Skeletal muscle tissue (tissue), 4 donors: ENCODE measurements around the gene C6orf163. TPM values are rescaled to one million over a fixed set of nuclear protein-coding genes. Genes with fewer than 3 reads are reported as not detected.

ENCODE experiments used
- H3K27ac ChIP-seq: one replicate; pipeline ENCODE4 v1.7.0; 2013; ENCODE audit warnings: mild to moderate bottlenecking, low read depth, low read length, inconsistent platforms
- H3K27me3 ChIP-seq, 3 donors: one replicate each; pipeline ENCODE4 v1.7.0; 2013; ENCODE audit warnings: low read length in 3 of 3; ENCODE audit not compliant: control insufficient read depth in 3 of 3, insufficient read depth in 3 of 3
- H3K36me3 ChIP-seq, 3 donors: one replicate each; pipeline ENCODE4 v1.7.0; 2013; ENCODE audit warnings: low read length in 3 of 3; ENCODE audit not compliant: control insufficient read depth in 3 of 3, insufficient read depth in 3 of 3
- H3K4me1 ChIP-seq, 3 donors: one replicate each; pipeline ENCODE4 v1.7.0; 2013; ENCODE audit warnings: low read length in 3 of 3, mild to moderate bottlenecking in 3 of 3; ENCODE audit not compliant: control insufficient read depth in 3 of 3, insufficient read depth in 3 of 3
- H3K4me3 ChIP-seq, 3 donors: one replicate each; pipeline ENCODE4 v1.7.0; 2013; ENCODE audit warnings: low read length in 3 of 3
- H3K9ac ChIP-seq, 3 donors: one replicate each; pipeline ENCODE4 v1.7.0; 2013; ENCODE audit warnings: low read length in 3 of 3, mild to moderate bottlenecking in 3 of 3, moderate library complexity in 2 of 3, low read depth in 1 of 3
- H3K9me3 ChIP-seq, 3 donors: one replicate each; pipeline ENCODE4 v1.7.0; 2013; ENCODE audit warnings: low read length in 3 of 3; ENCODE audit not compliant: control insufficient read depth in 3 of 3
- total RNA-seq: library from RNA; depleted of rRNA; stranded (reverse); fragments of >200 nt; gene quantifications from one replicate; pipeline ENCODE4 v1.2.3, GENCODE V29; 2014
- donor health status: Osteomylitis.

The C6orf163 gene
- total RNA-seq, 1 donor from 2014 or later, result 4.2 TPM

DNA sequence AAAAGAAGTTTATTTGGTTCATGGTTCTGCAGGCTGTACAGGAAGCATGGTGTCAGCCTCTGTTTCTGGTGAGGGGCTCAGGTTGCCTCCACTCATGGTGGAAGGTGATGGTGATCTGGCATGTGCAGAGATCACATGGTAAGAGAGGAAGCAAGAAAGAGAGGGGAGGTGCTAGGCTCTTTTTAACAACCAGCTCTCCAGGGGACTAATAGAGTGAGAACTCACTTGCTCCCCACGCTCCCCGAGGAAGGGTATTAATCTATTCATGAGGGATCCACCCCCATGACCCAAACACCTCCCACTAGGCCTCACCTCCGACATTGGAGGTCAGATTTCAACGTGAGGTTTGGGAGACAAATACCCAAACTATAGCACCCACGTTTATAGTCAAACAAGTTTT, 11.6 kb upstream of the C6orf163 start:
- H3K36me3 ChIP-seq, result no peaks in the 10 kb centered on the region
- no peak overlapping the region for H3K4me3 ChIP-seq
- H3K9me3 ChIP-seq, result no peaks in the 10 kb centered on the region
- no peak overlapping the region for H3K9ac ChIP-seq
- H3K4me1 ChIP-seq, result peaks cover 0 to 6% (median 0%) of the 10 kb centered on the region in 3 donors
- no peak overlapping the region for H3K27ac ChIP-seq
- no peaks in the 10 kb centered on the region for H3K27me3 ChIP-seq

DNA sequence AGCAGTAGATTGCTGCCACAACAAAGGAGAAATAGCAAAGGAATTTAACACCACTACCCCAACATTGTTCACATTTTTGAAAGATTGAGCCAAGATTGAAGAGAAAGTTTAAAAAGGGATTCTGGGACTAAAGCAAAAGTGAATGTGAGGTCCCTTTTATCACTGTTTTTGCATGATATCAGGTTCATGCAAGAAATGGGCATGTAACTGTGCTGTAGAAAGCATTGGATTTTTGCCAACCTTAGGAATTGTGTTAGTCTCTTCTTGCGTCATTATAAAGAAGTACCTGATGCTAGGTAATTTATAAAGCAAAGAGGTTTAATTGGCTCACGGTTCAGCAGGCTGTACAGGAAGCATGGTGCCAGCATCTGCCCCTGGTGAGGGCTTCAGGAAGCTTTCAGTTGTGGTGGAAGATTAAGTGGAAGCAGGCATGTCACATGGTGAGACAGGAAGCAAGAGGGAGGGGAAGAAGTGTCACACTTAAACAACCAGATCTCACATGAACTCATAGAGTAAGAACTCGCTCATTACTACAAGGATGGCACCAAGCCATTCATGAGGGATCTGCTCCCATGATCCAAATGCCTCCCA, 10.9 kb upstream of the C6orf163 start:
- no peaks in the 10 kb centered on the region for H3K9me3 ChIP-seq
- H3K4me3 ChIP-seq, result no peak overlapping the region
- H3K4me1 ChIP-seq, result peaks cover 0 to 6% (median 0%) of the 10 kb centered on the region in 3 donors
- H3K9ac ChIP-seq, result no peak overlapping the region
- no peaks in the 10 kb centered on the region for H3K36me3 ChIP-seq
- H3K27ac ChIP-seq, result no peak overlapping the region
- no peaks in the 10 kb centered on the region for H3K27me3 ChIP-seq

DNA sequence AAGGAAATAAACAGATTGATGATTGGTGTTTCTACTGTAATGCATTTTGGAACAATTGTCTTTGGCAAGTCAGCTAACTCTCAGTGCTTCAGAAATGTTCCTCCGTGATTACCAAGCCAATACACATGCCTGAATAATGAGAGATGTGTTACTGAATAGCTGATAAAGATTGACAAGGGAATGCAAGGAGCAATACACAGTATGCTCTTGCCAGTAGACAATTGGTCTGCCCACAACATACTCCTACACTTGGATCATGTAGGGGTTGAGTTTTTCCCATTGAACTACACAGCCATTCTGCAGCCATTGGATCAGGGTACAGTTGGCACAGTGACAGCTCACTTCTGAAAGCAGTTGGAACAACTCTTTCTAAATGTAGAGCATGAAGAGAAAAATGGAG, 9.9 kb upstream of the C6orf163 start:
- Histone ChIP-seq H3K27ac (no peak overlapping the region), H3K4me1 (peaks cover 0 to 6% (median 0%) of the 10 kb centered on the region in 3 donors), H3K36me3 (no peaks in the 10 kb centered on the region), H3K9me3 (no peaks in the 10 kb centered on the region), H3K9ac (no peak overlapping the region), H3K27me3 (no peaks in the 10 kb centered on the region), H3K4me3 (no peak overlapping the region)

DNA sequence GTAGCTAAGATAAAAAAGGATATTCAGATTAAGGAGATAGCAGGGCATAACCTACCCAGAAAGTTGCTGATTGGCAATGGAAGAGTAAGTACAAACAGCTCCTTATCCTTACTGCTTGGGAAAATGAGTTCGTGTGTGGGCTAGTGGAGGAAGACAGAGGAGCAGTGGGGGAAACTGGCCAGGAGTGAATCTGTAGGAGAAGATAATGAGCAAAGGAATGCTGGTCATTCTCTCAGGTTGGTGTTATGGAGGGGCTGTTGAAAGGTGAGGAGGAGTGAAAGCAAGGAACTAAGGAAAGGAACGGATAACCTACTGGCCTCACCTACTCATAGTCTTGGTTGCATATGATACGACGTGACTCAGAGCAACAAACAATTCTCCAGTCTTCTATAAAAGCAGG, 8.2 kb upstream of the C6orf163 start:
- no peaks in the 10 kb centered on the region for H3K27me3 ChIP-seq
- no peaks in the 10 kb centered on the region for H3K36me3 ChIP-seq
- peaks cover 0 to 6% (median 0%) of the 10 kb centered on the region in 3 donors for H3K4me1 ChIP-seq
- H3K9ac ChIP-seq, result no peak overlapping the region
- H3K4me3 ChIP-seq, result no peak overlapping the region
- H3K27ac ChIP-seq, result no peak overlapping the region
- H3K9me3 ChIP-seq, result no peaks in the 10 kb centered on the region

DNA sequence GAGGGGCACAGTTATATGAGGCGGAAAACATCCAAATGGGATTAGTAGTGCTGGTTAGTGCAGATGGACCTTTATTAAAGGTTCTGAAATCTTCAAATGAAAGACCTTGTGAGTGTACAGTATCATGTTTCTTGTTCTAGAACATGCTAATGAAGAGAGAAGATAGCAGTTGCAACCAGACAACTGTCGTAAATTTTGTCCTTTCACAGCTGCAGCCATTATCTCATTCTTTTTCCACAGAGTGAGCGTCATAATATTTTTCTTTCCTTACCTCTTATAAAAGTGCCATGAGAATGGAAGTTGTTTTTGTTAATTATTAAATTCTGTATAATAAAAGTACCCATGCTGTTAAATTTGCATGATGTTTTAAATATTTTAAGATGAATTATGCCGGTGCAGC, 4.4 kb upstream of the C6orf163 start:
- Histone ChIP-seq H3K9ac (no peak overlapping the region), H3K9me3 (no peaks in the 10 kb centered on the region), H3K27me3 (no peaks in the 10 kb centered on the region), H3K4me1 (no peaks in the 10 kb centered on the region), H3K27ac (no peak overlapping the region), H3K36me3 (no peaks in the 10 kb centered on the region), H3K4me3 (no peak overlapping the region)

DNA sequence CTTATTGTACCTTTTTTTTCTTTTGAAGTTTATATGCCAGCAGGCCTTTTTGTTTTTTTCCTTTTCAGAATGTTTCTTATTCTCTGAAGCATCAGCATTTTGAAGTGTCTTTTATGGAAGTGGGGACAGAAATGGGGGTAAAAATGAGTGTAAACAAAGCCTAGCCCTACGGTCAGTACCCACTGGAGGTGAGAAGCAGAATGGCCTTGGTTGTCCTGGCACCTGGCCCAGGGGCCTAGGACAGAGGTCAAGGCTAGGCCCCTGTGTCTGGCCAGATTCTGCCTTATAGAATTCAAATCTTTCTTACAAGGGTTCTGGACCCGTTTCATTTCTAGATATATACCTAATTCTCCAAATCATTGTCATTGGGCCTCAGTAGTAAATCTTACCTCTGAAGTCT, 3.5 kb upstream of the C6orf163 start:
- Histone ChIP-seq H3K9ac (no peak overlapping the region), H3K27me3 (no peaks in the 10 kb centered on the region), H3K9me3 (no peaks in the 10 kb centered on the region), H3K4me1 (no peaks in the 10 kb centered on the region), H3K4me3 (no peak overlapping the region), H3K27ac (no peak overlapping the region), H3K36me3 (no peaks in the 10 kb centered on the region)

DNA sequence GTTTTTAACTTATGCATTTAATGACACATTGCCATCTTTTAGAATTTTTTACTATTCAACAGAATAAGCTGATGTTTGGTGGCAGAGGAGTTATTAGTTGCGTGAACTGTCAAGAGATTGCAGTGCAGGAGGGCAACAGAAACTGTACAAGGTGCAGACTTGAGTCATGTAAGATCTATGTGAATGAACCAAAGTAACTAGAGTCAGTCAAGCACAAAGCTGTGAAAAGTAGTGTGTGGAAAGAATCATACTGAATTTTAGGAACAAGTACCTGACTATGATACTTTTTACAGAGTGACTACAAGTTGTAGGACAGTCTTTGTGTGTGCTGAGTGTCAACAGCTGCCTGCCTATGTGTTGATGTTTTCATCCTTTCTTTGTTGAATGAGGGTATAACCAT, 2.7 kb upstream of the C6orf163 start:
- H3K27me3 ChIP-seq, result no peaks in the 10 kb centered on the region
- no peak overlapping the region for H3K4me3 ChIP-seq
- no peaks in the 10 kb centered on the region for H3K4me1 ChIP-seq
- no peaks in the 10 kb centered on the region for H3K36me3 ChIP-seq
- H3K9ac ChIP-seq, result no peak overlapping the region
- H3K27ac ChIP-seq, result no peak overlapping the region
- H3K9me3 ChIP-seq, result no peaks in the 10 kb centered on the region

DNA sequence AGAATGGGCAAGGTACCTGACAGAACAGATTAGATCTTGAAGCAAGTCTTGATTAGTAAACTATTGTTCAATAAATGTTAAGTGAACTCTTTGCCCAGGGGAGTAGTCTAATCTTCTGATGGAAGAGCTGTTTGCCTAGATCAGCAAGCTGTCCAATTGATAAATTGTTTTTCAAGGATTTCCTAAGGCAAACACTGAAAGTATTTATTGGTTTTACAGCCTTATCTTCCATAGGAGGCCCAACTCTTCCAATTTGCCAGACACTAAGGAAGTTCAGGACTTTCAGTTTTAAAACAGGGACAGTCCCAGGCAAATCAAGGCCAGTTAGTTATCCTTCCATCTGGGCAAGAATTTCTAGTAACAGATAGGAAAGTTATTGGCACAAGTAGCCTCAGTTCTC, 1.8 kb upstream of the C6orf163 start:
- H3K9me3 ChIP-seq, result no peaks in the 10 kb centered on the region
- H3K4me3 ChIP-seq, result no peak overlapping the region
- no peaks in the 10 kb centered on the region for H3K4me1 ChIP-seq
- H3K27ac ChIP-seq, result no peak overlapping the region
- no peak overlapping the region for H3K9ac ChIP-seq
- H3K27me3 ChIP-seq, result no peaks in the 10 kb centered on the region
- no peaks in the 10 kb centered on the region for H3K36me3 ChIP-seq

DNA sequence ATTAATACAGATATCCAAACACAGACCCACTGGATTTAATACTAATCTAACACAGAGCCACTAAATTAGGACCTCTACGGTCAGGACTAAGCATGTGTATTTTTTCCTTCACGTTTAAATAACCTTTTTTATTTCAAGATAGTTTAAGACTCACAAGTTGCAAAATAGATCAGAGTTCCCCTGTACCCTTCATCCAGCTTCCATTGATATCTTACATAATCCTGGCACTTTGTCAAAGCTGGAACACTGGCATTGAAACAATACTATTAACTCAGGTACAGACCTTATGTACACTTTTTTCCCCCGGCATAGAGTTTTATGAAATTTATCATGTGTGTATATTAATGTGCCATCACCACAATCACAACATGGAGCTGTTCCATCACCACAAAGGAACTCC, 2.1 kb downstream of the C6orf163 start:
- no peaks in the 10 kb centered on the region for H3K4me1 ChIP-seq
- H3K4me3 ChIP-seq, result no peak overlapping the region
- no peaks in the 10 kb centered on the region for H3K9me3 ChIP-seq
- H3K27me3 ChIP-seq, result no peaks in the 10 kb centered on the region
- no peak overlapping the region for H3K27ac ChIP-seq
- no peak overlapping the region for H3K9ac ChIP-seq
- H3K36me3 ChIP-seq, result no peaks in the 10 kb centered on the region

DNA sequence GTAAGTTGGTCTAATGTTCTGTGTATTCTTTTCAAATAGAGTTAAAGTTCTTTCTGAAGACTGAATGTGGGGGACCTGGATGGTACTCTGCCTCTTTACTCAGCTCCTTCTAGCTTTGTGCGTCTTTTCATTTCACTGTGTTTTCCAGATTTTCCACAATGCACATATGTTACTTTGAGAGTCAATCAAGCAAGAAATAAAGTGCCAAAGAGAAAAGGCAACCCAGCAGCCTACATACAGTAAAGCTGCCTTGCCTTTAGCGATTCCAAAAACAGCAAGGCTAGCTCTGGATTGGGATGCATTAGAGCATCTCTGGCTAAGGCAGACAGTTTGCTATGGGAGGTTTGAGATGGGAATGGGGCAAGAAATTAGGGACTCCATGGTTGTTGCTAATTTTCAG, 5.3 kb downstream of the C6orf163 start:
- Histone ChIP-seq H3K4me1 (no peaks in the 10 kb centered on the region), H3K9ac (no peak overlapping the region), H3K4me3 (no peak overlapping the region), H3K27ac (no peak overlapping the region), H3K27me3 (no peaks in the 10 kb centered on the region), H3K36me3 (no peaks in the 10 kb centered on the region), H3K9me3 (no peaks in the 10 kb centered on the region)

DNA sequence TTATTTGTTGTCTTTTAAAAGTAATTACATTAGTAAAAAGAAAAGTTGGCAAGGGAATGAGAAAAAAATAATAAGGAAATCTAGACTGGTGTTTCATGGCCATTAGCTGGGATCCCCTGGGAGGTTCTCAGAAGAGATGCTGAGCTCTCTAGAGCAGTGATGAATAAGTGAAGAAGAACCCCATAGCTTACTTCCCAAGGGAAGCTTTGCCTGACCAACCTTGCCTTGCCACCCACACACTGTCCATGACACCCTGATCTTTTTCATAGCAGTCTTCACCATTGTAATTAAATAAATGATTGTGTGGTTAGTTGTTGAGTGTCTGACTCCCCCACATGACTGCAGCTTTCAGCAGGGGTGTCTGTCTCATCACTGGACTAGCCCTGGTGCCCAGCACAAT, 5.9 kb downstream of the C6orf163 start:
- Histone ChIP-seq H3K27me3 (no peaks in the 10 kb centered on the region), H3K9ac (no peak overlapping the region), H3K4me3 (no peak overlapping the region), H3K36me3 (no peaks in the 10 kb centered on the region), H3K4me1 (no peaks in the 10 kb centered on the region), H3K9me3 (no peaks in the 10 kb centered on the region), H3K27ac (no peak overlapping the region)
